Measurements from ENCODE around the gene L2HGDH.

- TF ChIP-seq EZH2phosphoT487 (IDR thresholded peaks at IDR 0.05; ENCODE audit: low read depth, severe bottlenecking, unreplicated experiment) (no peak), CTCF (IDR thresholded peaks at IDR 0.05; ENCODE audit: poor library complexity) (no peak), EZH2 (IDR thresholded peaks at IDR 0.05; ENCODE audit: borderline replicate concordance) (no peak)
Observed at GRCh38 chr14:50301914-50302313, 10.1 kb downstream of the L2HGDH start.

Data from hepatocyte (in vitro differentiated cells).